WTC11 (cell line): ENCODE measurements around the gene CD68. TPM values are rescaled to one million over a fixed set of nuclear protein-coding genes. Genes with fewer than 3 reads are reported as not detected.

Experiments used
- CBFB ChIP-seq: sonication (generic); formaldehyde crosslinking; IDR thresholded peaks from 2 replicates; pipeline ENCODE4 v1.8.1; 2022; ENCODE audit warnings: mild to moderate bottlenecking, low read depth, missing genetic modification reagents
- CREB1 ChIP-seq: sonication (generic); formaldehyde crosslinking; IDR thresholded peaks from 2 replicates; pipeline ENCODE4 v1.8.0; 2023; ENCODE audit warnings: mild to moderate bottlenecking, missing genetic modification reagents
- FOXK1 ChIP-seq: sonication (generic); formaldehyde crosslinking; IDR thresholded peaks from 2 replicates; pipeline ENCODE4 v1.8.0; 2022; ENCODE audit warnings: mild to moderate bottlenecking, moderate library complexity, missing genetic modification reagents
- GTF2I ChIP-seq: fragments of 250-450 bp; sonication (Bioruptor Pico); conservative IDR thresholded peaks from 2 replicates; pipeline ENCODE4 v1.4.0; 2021; ENCODE audit warnings: mild to moderate bottlenecking
- KAT7 ChIP-seq: sonication (generic); formaldehyde crosslinking; IDR thresholded peaks from 2 replicates; pipeline ENCODE4 v1.8.1; 2023; ENCODE audit warnings: missing genetic modification reagents, mild to moderate bottlenecking, borderline replicate concordance
- NR2C2 ChIP-seq: sonication (generic); formaldehyde crosslinking; IDR thresholded peaks from 2 replicates; pipeline ENCODE4 v1.8.0; 2022; ENCODE audit warnings: mild to moderate bottlenecking, missing genetic modification reagents
- NR3C1 ChIP-seq: sonication (generic); formaldehyde crosslinking; conservative IDR thresholded peaks from 2 replicates; pipeline ENCODE4 v1.8.1; 2023; ENCODE audit warnings: low read depth, mild to moderate bottlenecking, missing genetic modification reagents
- RORB ChIP-seq: fragments of 250-450 bp; sonication (Bioruptor Pico); IDR thresholded peaks from 2 replicates; pipeline ENCODE4 v1.9.0; 2021; ENCODE audit warnings: mild to moderate bottlenecking
- TEAD4 ChIP-seq: sonication (generic); formaldehyde crosslinking; IDR thresholded peaks from 2 replicates; pipeline ENCODE4 v1.8.0; 2022; ENCODE audit warnings: mild to moderate bottlenecking, missing genetic modification reagents
- TP53 ChIP-seq: sonication (generic); formaldehyde crosslinking; IDR thresholded peaks from 2 replicates; pipeline ENCODE4 v1.8.1; 2023; ENCODE audit warnings: mild to moderate bottlenecking, missing genetic modification reagents
- ZNF138 ChIP-seq: sonication (generic); formaldehyde crosslinking; conservative IDR thresholded peaks from 2 replicates; pipeline ENCODE4 v1.8.1; 2022; ENCODE audit warnings: mild to moderate bottlenecking, moderate library complexity, missing genetic modification reagents
- ZNF423 ChIP-seq: fragments of 250-450 bp; sonication (Bioruptor Pico); IDR thresholded peaks from 2 replicates; pipeline ENCODE4 v2.1.2; 2022; ENCODE audit warnings: mild to moderate bottlenecking, moderate library complexity
- total RNA-seq: library from RNA; stranded (reverse); gene quantifications from 3 replicates; pipeline ENCODE4 v1.2.3, GENCODE V29; 2021
- TF ChIP-seq, protein P1 (sequence below): sonication (generic); formaldehyde crosslinking; IDR thresholded peaks from 2 replicates; pipeline ENCODE4 v1.8.1; 2023; ENCODE audit warnings: mild to moderate bottlenecking, missing genetic modification reagents
- TF ChIP-seq, protein P2 (sequence below): sonication (generic); formaldehyde crosslinking; IDR thresholded peaks from 2 replicates; pipeline ENCODE4 v1.8.1; 2022; ENCODE audit warnings: mild to moderate bottlenecking, missing genetic modification reagents, moderate library complexity, borderline replicate concordance
- TF ChIP-seq, protein P3 (sequence below): fragments of 250-450 bp; sonication (Bioruptor Pico); IDR thresholded peaks from 2 replicates; pipeline ENCODE4 v2.1.2; 2022; ENCODE audit warnings: mild to moderate bottlenecking, moderate library complexity
- TF ChIP-seq, protein P4 (sequence below): fragments of 250-450 bp; sonication (Bioruptor Pico); IDR thresholded peaks from 2 replicates; pipeline ENCODE4 v1.9.0; 2021; ENCODE audit warnings: mild to moderate bottlenecking, borderline replicate concordance
- TF ChIP-seq, protein P5 (sequence below): fragments of 250-450 bp; sonication (Bioruptor Pico); conservative IDR thresholded peaks from 2 replicates; pipeline ENCODE4 v1.9.0; 2021; ENCODE audit warnings: mild to moderate bottlenecking
- TF ChIP-seq, protein P6 (sequence below): sonication (generic); formaldehyde crosslinking; IDR thresholded peaks from 2 replicates; pipeline ENCODE4 v1.8.1; 2023; ENCODE audit warnings: mild to moderate bottlenecking, missing genetic modification reagents, moderate library complexity
- TF ChIP-seq, protein P7 (sequence below): fragments of 250-450 bp; sonication (Bioruptor Pico); IDR thresholded peaks from 2 replicates; pipeline ENCODE4 v1.9.0; 2021; ENCODE audit warnings: mild to moderate bottlenecking
- TF ChIP-seq, protein P8 (sequence below): sonication (generic); formaldehyde crosslinking; IDR thresholded peaks from 2 replicates; pipeline ENCODE4 v1.8.1; 2023; ENCODE audit warnings: mild to moderate bottlenecking, missing genetic modification reagents, borderline replicate concordance
- TF ChIP-seq, protein P9 (sequence below): sonication (generic); formaldehyde crosslinking; IDR thresholded peaks from 2 replicates; pipeline ENCODE4 v1.8.1; 2023; ENCODE audit warnings: mild to moderate bottlenecking, missing genetic modification reagents, moderate library complexity

CD68 gene
- total RNA-seq, 1 experiment from 2014 or later = 0.72 TPM

DNA sequence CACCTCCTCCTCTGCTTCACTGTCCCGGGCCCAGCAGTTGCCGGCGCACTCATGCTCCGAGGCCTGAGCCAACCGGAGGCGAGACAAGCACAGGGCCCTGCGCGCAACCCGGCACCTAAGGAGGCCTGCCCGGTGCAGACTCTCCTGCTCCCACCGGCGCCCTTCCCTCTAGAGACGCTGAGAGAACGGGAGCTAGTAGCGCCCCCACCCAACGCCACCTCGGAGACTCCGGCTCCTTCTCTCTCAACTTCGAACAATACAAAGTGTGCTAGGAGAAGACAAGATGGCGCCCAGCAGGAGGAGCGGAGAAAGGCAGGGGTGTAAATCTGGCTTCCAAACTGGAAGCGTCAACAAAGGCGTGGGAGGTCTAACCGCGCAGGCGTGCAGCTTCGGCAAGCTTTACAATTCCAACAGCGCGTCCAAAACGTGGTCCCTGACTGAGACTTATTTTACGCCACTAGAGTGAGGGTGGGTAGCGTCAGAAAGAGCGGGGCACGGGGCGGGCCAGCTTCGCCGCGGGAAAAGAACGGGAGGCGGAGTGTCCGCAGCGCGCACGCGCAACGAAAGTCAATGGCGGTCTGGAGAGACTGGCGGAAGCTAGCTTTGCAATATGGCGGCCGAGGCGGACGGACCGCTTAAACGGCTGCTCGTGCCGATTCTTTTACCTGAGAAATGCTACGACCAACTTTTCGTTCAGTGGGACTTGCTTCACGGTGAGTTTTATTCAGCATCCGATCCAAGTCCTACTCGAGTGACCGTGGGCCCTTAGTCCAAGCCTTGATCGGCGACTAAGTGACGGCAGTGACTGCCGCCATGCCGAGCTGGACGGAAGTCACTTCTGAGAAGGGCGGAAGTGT, 4.0 kb downstream of the CD68 start, which contains the start of gene MPDU1 (continued):
- TF ChIP-seq, protein P1, sequence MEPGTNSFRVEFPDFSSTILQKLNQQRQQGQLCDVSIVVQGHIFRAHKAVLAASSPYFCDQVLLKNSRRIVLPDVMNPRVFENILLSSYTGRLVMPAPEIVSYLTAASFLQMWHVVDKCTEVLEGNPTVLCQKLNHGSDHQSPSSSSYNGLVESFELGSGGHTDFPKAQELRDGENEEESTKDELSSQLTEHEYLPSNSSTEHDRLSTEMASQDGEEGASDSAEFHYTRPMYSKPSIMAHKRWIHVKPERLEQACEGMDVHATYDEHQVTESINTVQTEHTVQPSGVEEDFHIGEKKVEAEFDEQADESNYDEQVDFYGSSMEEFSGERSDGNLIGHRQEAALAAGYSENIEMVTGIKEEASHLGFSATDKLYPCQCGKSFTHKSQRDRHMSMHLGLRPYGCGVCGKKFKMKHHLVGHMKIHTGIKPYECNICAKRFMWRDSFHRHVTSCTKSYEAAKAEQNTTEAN (CRISPR knock-in tag) = no peak
- TF ChIP-seq, protein P2, sequence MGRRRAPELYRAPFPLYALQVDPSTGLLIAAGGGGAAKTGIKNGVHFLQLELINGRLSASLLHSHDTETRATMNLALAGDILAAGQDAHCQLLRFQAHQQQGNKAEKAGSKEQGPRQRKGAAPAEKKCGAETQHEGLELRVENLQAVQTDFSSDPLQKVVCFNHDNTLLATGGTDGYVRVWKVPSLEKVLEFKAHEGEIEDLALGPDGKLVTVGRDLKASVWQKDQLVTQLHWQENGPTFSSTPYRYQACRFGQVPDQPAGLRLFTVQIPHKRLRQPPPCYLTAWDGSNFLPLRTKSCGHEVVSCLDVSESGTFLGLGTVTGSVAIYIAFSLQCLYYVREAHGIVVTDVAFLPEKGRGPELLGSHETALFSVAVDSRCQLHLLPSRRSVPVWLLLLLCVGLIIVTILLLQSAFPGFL (CRISPR knock-in tag) = 0 out of 2 replicates have a peak, but pooled peaks have one; percentile 52
- TF ChIP-seq, protein P3, sequence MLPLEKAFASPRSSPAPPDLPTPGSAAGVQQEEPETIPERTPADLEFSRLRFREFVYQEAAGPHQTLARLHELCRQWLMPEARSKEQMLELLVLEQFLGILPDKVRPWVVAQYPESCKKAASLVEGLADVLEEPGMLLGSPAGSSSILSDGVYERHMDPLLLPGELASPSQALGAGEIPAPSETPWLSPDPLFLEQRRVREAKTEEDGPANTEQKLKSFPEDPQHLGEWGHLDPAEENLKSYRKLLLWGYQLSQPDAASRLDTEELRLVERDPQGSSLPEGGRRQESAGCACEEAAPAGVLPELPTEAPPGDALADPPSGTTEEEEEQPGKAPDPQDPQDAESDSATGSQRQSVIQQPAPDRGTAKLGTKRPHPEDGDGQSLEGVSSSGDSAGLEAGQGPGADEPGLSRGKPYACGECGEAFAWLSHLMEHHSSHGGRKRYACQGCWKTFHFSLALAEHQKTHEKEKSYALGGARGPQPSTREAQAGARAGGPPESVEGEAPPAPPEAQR (CRISPR knock-in tag) = no peak
- TF ChIP-seq GTF2I (CRISPR knock-in tag) (no peak), RORB (CRISPR knock-in tag) (no peak), TP53 (CRISPR knock-in tag) (no peak), ZNF423 (CRISPR knock-in tag) (no peak), TEAD4 (CRISPR knock-in tag) (no peak), CBFB (CRISPR knock-in tag) (no peak), CREB1 (0 out of 2 replicates have a peak, but pooled peaks have one; percentile 55), FOXK1 (CRISPR knock-in tag) (peak; percentile 61), ZNF138 (CRISPR knock-in tag) (0 out of 2 replicates have a peak, but pooled peaks have one; percentile 10), NR2C2 (CRISPR knock-in tag) (no peak), KAT7 (CRISPR knock-in tag) (no peak), NR3C1 (CRISPR knock-in tag) (no peak)
- TF ChIP-seq, protein P4, sequence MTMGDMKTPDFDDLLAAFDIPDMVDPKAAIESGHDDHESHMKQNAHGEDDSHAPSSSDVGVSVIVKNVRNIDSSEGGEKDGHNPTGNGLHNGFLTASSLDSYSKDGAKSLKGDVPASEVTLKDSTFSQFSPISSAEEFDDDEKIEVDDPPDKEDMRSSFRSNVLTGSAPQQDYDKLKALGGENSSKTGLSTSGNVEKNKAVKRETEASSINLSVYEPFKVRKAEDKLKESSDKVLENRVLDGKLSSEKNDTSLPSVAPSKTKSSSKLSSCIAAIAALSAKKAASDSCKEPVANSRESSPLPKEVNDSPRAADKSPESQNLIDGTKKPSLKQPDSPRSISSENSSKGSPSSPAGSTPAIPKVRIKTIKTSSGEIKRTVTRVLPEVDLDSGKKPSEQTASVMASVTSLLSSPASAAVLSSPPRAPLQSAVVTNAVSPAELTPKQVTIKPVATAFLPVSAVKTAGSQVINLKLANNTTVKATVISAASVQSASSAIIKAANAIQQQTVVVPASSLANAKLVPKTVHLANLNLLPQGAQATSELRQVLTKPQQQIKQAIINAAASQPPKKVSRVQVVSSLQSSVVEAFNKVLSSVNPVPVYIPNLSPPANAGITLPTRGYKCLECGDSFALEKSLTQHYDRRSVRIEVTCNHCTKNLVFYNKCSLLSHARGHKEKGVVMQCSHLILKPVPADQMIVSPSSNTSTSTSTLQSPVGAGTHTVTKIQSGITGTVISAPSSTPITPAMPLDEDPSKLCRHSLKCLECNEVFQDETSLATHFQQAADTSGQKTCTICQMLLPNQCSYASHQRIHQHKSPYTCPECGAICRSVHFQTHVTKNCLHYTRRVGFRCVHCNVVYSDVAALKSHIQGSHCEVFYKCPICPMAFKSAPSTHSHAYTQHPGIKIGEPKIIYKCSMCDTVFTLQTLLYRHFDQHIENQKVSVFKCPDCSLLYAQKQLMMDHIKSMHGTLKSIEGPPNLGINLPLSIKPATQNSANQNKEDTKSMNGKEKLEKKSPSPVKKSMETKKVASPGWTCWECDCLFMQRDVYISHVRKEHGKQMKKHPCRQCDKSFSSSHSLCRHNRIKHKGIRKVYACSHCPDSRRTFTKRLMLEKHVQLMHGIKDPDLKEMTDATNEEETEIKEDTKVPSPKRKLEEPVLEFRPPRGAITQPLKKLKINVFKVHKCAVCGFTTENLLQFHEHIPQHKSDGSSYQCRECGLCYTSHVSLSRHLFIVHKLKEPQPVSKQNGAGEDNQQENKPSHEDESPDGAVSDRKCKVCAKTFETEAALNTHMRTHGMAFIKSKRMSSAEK = peak; percentile 51; the same call in 1 of the 2 replicates
- TF ChIP-seq, protein P5, sequence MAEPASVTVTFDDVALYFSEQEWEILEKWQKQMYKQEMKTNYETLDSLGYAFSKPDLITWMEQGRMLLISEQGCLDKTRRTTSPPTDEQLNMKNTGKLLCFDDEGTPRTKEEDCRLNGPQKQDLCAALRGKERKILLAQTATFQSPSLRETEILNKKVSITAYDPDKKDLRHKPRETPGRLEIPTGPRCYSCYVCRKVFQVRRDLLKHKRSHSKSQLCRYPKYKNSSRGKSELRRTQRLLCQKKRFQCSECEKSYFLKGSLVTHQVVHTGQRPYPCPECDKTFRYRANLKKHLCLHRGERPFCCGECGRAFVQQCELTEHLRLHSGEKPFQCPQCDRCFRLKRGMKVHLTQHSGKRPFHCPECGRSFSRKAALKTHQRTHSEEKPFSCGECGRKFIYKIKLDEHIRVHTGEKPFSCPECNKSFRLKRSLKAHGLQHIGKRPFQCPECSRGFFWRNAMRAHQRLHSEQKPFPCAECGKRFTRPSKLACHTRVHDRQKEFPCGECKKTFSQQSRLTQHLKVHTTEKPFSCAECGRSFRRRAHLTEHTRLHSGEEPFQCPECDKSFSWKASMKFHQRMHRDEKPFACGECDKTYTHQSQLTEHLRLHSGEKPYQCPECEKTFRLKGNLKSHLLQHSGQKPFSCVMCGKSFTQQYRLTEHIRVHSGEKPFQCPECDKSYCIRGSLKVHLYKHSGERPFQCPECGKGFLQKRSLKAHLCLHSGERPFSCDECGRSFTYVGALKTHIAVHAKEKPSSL (CRISPR knock-in tag) = no peak
- TF ChIP-seq, protein P6, sequence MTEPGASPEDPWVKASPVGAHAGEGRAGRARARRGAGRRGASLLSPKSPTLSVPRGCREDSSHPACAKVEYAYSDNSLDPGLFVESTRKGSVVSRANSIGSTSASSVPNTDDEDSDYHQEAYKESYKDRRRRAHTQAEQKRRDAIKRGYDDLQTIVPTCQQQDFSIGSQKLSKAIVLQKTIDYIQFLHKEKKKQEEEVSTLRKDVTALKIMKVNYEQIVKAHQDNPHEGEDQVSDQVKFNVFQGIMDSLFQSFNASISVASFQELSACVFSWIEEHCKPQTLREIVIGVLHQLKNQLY (CRISPR knock-in tag) = no peak
- TF ChIP-seq, protein P7, sequence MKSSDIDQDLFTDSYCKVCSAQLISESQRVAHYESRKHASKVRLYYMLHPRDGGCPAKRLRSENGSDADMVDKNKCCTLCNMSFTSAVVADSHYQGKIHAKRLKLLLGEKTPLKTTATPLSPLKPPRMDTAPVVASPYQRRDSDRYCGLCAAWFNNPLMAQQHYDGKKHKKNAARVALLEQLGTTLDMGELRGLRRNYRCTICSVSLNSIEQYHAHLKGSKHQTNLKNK = 0 out of 2 replicates have a peak, but pooled peaks have one; percentile 46
- TF ChIP-seq, protein P8, sequence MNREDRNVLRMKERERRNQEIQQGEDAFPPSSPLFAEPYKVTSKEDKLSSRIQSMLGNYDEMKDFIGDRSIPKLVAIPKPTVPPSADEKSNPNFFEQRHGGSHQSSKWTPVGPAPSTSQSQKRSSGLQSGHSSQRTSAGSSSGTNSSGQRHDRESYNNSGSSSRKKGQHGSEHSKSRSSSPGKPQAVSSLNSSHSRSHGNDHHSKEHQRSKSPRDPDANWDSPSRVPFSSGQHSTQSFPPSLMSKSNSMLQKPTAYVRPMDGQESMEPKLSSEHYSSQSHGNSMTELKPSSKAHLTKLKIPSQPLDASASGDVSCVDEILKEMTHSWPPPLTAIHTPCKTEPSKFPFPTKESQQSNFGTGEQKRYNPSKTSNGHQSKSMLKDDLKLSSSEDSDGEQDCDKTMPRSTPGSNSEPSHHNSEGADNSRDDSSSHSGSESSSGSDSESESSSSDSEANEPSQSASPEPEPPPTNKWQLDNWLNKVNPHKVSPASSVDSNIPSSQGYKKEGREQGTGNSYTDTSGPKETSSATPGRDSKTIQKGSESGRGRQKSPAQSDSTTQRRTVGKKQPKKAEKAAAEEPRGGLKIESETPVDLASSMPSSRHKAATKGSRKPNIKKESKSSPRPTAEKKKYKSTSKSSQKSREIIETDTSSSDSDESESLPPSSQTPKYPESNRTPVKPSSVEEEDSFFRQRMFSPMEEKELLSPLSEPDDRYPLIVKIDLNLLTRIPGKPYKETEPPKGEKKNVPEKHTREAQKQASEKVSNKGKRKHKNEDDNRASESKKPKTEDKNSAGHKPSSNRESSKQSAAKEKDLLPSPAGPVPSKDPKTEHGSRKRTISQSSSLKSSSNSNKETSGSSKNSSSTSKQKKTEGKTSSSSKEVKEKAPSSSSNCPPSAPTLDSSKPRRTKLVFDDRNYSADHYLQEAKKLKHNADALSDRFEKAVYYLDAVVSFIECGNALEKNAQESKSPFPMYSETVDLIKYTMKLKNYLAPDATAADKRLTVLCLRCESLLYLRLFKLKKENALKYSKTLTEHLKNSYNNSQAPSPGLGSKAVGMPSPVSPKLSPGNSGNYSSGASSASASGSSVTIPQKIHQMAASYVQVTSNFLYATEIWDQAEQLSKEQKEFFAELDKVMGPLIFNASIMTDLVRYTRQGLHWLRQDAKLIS (CRISPR knock-in tag) = 0 out of 2 replicates have a peak, but pooled peaks have one; percentile 15
- TF ChIP-seq, protein P9, sequence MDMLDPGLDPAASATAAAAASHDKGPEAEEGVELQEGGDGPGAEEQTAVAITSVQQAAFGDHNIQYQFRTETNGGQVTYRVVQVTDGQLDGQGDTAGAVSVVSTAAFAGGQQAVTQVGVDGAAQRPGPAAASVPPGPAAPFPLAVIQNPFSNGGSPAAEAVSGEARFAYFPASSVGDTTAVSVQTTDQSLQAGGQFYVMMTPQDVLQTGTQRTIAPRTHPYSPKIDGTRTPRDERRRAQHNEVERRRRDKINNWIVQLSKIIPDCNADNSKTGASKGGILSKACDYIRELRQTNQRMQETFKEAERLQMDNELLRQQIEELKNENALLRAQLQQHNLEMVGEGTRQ (CRISPR knock-in tag) = peak; percentile 28; the same call in 1 of the 2 replicates
